ENCODE data around the gene MCOLN2.

DNA sequence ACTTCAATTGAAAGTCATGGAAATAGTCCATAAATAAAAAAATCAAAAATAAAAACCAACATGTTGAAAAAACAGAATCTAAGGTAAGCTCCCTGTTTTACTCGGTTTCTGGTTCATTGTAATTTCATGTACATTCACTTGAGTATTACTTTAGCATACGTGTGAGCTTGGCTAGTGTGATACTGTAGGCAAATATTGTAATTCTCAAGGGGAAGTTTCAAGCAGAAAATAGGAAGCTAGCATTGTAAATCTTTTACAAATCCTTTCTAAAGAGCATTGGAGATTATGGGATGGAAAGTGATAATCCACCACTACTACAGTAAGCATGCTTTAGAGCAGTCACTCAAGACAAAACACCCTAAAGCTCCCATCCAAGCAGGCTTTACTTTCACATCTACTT, 100.6 kb downstream of the MCOLN2 start:
- TF ChIP-seq, protein P1, sequence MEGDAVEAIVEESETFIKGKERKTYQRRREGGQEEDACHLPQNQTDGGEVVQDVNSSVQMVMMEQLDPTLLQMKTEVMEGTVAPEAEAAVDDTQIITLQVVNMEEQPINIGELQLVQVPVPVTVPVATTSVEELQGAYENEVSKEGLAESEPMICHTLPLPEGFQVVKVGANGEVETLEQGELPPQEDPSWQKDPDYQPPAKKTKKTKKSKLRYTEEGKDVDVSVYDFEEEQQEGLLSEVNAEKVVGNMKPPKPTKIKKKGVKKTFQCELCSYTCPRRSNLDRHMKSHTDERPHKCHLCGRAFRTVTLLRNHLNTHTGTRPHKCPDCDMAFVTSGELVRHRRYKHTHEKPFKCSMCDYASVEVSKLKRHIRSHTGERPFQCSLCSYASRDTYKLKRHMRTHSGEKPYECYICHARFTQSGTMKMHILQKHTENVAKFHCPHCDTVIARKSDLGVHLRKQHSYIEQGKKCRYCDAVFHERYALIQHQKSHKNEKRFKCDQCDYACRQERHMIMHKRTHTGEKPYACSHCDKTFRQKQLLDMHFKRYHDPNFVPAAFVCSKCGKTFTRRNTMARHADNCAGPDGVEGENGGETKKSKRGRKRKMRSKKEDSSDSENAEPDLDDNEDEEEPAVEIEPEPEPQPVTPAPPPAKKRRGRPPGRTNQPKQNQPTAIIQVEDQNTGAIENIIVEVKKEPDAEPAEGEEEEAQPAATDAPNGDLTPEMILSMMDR (IDR thresholded peaks at IDR 0.05) = no peak
- no peak for TF ChIP-seq POLR2AphosphoS5 (IDR thresholded peaks at IDR 0.05)

Data from prostate gland (tissue), 2 donors.